Activated CD8-positive, alpha-beta memory T cell treated with anti-CD3 and anti-CD28 coated beads, Interleukin-2, amount 50 U/mL, for 24 hours (primary cell): ENCODE results near the gene GNB1L.

Experiments
- DNase-seq: peaks from one replicate; pipeline ENCODE4 v3.0.0-alpha.2; 2020; ENCODE audit errors: extremely low read depth

GNB1L gene

GRCh38 chr22:19808873-19809478, 45.7 kb downstream of the GNB1L start:
- no peak for DNase-seq

- DNase-seq: no peak
These were observed 46.5 kb downstream of the GNB1L start for GRCh38 chr22:19807914-19808872.

- DNase-seq: no peak
These were observed 47.3 kb downstream of the GNB1L start for GRCh38 chr22:19807161-19807913.

GRCh38 chr22:19806213-19807160, 48.2 kb downstream of the GNB1L start:
- DNase-seq: no peak

GRCh38 chr22:19805821-19806212, 48.9 kb downstream of the GNB1L start:
- no peak for DNase-seq

GRCh38 chr22:19803736-19804267, 50.9 kb downstream of the GNB1L start:
- no peak for DNase-seq

GRCh38 chr22:19802894-19803735, 51.6 kb downstream of the GNB1L start:
- no peak for DNase-seq

GRCh38 chr22:19802001-19802893, 52.4 kb downstream of the GNB1L start:
- DNase-seq: no peak

GRCh38 chr22:19801340-19802000, 53.2 kb downstream of the GNB1L start:
- DNase-seq: no peak

GRCh38 chr22:19800761-19801244, 53.9 kb downstream of the GNB1L start:
- DNase-seq: no peak

- no peak for DNase-seq
These were observed 54.4 kb downstream of the GNB1L start for GRCh38 chr22:19800306-19800705.

GRCh38 chr22:19799322-19800190, 55.1 kb downstream of the GNB1L start:
- no peak for DNase-seq

GRCh38 chr22:19798891-19799293, 55.8 kb downstream of the GNB1L start:
- no peak for DNase-seq

GRCh38 chr22:19798003-19798665, 56.5 kb downstream of the GNB1L start:
- DNase-seq: no peak

- no peak for DNase-seq
These were observed 57.3 kb downstream of the GNB1L start for GRCh38 chr22:19797086-19798002.

GRCh38 chr22:19796160-19796559, 58.5 kb downstream of the GNB1L start:
- no peak for DNase-seq
